GM23338 (cell line): ENCODE results near the gene RSBN1L. TPM values are rescaled to one million over a fixed set of nuclear protein-coding genes. Genes with fewer than 3 reads are reported as not detected.

Experiments used
- ATAC-seq: fragments of 200-7000 bp; cut with Tn5 transposase; 3 replicates; pipeline ENCODE4 v1.9.1; 2020
- DNase-seq: peaks from one replicate; pipeline ENCODE4 v3.0.0-alpha.2; 2015; ENCODE audit warnings: low spot score
- H2AFZ ChIP-seq: fragments of 200-600 bp; sonication (generic); 2 replicates; pipeline ENCODE4 v1.8.0; 2016; ENCODE audit warnings: antibody characterized with exemption, mild to moderate bottlenecking, moderate library complexity
- H3F3A ChIP-seq: fragments of 200-600 bp; sonication (generic); replicated peaks from 2 replicates; pipeline ENCODE4 v1.8.0; 2017; ENCODE audit warnings: antibody characterized with exemption, mixed run types, low read depth
- H3K27ac ChIP-seq: fragments of 200-600 bp; sonication (generic); 2 replicates; pipeline ENCODE4 v1.6.1; 2016; ENCODE audit warnings: low read depth
- H3K27me3 ChIP-seq: fragments of 200-600 bp; sonication (generic); 2 replicates; pipeline ENCODE4 v1.8.0; 2016; ENCODE audit warnings: mild to moderate bottlenecking, mixed run types, moderate library complexity; ENCODE audit not compliant: insufficient read depth
- H3K36me3 ChIP-seq: fragments of 200-600 bp; sonication (generic); 2 replicates; pipeline ENCODE4 v1.8.0; 2016; ENCODE audit warnings: mild to moderate bottlenecking; ENCODE audit not compliant: insufficient read depth
- H3K4me1 ChIP-seq: fragments of 200-600 bp; sonication (generic); 2 replicates; pipeline ENCODE4 v1.8.0; 2016; ENCODE audit warnings: mild to moderate bottlenecking, moderate library complexity; ENCODE audit not compliant: insufficient read depth
- H3K4me2 ChIP-seq: fragments of 200-600 bp; sonication (generic); 2 replicates; pipeline ENCODE4 v1.7.1; 2017; ENCODE audit warnings: mixed run types
- H3K4me3 ChIP-seq: fragments of 200-600 bp; sonication (generic); 2 replicates; pipeline ENCODE4 v1.6.1; 2016; ENCODE audit warnings: mixed run types
- H3K79me2 ChIP-seq: fragments of 200-600 bp; sonication (generic); replicated peaks from 2 replicates; pipeline ENCODE4 v1.8.0; 2017; ENCODE audit warnings: mild to moderate bottlenecking; ENCODE audit not compliant: insufficient read depth
- H3K9me2 ChIP-seq: fragments of 200-600 bp; sonication (generic); 2 replicates; pipeline ENCODE4 v1.8.0; 2017; ENCODE audit not compliant: insufficient read depth
- H4K20me1 ChIP-seq: fragments of 200-600 bp; sonication (generic); replicated peaks from 2 replicates; pipeline ENCODE4 v1.8.0; 2017; ENCODE audit warnings: mild to moderate bottlenecking; ENCODE audit not compliant: insufficient read depth
- H3K27ac Mint-ChIP-seq: 2 replicates; pipeline ENCODE4 v1.8.0; 2020; ENCODE audit warnings: inconsistent platforms, mild to moderate bottlenecking, moderate library complexity, mixed read lengths
- H3K27me3 Mint-ChIP-seq: 3 replicates; pipeline ENCODE4 v1.8.0; 2022; ENCODE audit warnings: low read depth, mild to moderate bottlenecking, moderate library complexity, mixed read lengths, inconsistent platforms; ENCODE audit not compliant: insufficient read depth, poor library complexity
- H3K36me3 Mint-ChIP-seq: 3 replicates; pipeline ENCODE4 v1.8.0; 2021; ENCODE audit warnings: low read depth, mild to moderate bottlenecking, inconsistent platforms, moderate library complexity, mixed read lengths
- H3K4me1 Mint-ChIP-seq: 3 replicates; pipeline ENCODE4 v1.8.0; 2020; ENCODE audit warnings: mild to moderate bottlenecking, inconsistent platforms, mixed read lengths
- H3K4me3 Mint-ChIP-seq: 3 replicates; pipeline ENCODE4 v1.8.0; 2021; ENCODE audit warnings: moderate library complexity, mild to moderate bottlenecking, inconsistent platforms, mixed read lengths
- H3K9me3 Mint-ChIP-seq: 3 replicates; pipeline ENCODE4 v1.8.0; 2020; ENCODE audit warnings: moderate library complexity, mild to moderate bottlenecking, inconsistent platforms, mixed read lengths
- CREB1 ChIP-seq: fragments of 250-450 bp; sonication (Bioruptor Pico); IDR thresholded peaks from 2 replicates; pipeline ENCODE4 v1.5.0; 2020; ENCODE audit warnings: low read depth, mild to moderate bottlenecking, moderate library complexity
- CTCF ChIP-seq, 2 experiments: fragments of 200-600 bp in 1 of 2; sonication (generic) in 1 of 2; conservative IDR thresholded peaks; 2 replicates each; pipeline versions ENCODE4 v1.5.1 to v1.6.1; 2016 to 2017; ENCODE audit warnings: antibody characterized with exemption in 2 of 2, low read depth in 2 of 2, mild to moderate bottlenecking in 2 of 2, moderate library complexity in 1 of 2
- EZH2 ChIP-seq: fragments of 200-600 bp; sonication (generic); IDR thresholded peaks from one replicate; pipeline ENCODE4 v1.8.0; 2017; ENCODE audit warnings: antibody characterized with exemption, mild to moderate bottlenecking, low read depth; ENCODE audit not compliant: unreplicated experiment
- EZH2phosphoT487 ChIP-seq: fragments of 200-600 bp; sonication (generic); IDR thresholded peaks from one replicate; pipeline ENCODE4 v1.8.1; 2018; ENCODE audit warnings: antibody characterized with exemption; ENCODE audit not compliant: unreplicated experiment
- POLR2AphosphoS5 ChIP-seq: IDR thresholded peaks from 2 replicates; pipeline ENCODE4 v1.6.1; 2016; ENCODE audit warnings: antibody characterized with exemption, low read depth
- STAT1 ChIP-seq: IDR thresholded peaks from one replicate; pipeline ENCODE4 v1.6.1; 2016; ENCODE audit warnings: antibody characterized with exemption; ENCODE audit not compliant: unreplicated experiment
- polyA plus RNA-seq: library from polyadenylated mRNA; unstranded; fragments of >200 nt; fragmentation: Nextera tagmentation; extraction: Ambion mirVana; gene quantifications from 2 replicates; pipeline ENCODE4 v1.2.1, GENCODE V29; 2016
- total RNA-seq: library from RNA; depleted of rRNA; stranded (reverse); fragments of >200 nt; shearing (Covaris generic); gene quantifications from 2 replicates; pipeline ENCODE4 v1.2.3, GENCODE V29; 2014

The RSBN1L gene
- total and polyA plus RNA-seq, 2 experiments from 2014 or later: 9.7 to 19.7 TPM

DNA sequence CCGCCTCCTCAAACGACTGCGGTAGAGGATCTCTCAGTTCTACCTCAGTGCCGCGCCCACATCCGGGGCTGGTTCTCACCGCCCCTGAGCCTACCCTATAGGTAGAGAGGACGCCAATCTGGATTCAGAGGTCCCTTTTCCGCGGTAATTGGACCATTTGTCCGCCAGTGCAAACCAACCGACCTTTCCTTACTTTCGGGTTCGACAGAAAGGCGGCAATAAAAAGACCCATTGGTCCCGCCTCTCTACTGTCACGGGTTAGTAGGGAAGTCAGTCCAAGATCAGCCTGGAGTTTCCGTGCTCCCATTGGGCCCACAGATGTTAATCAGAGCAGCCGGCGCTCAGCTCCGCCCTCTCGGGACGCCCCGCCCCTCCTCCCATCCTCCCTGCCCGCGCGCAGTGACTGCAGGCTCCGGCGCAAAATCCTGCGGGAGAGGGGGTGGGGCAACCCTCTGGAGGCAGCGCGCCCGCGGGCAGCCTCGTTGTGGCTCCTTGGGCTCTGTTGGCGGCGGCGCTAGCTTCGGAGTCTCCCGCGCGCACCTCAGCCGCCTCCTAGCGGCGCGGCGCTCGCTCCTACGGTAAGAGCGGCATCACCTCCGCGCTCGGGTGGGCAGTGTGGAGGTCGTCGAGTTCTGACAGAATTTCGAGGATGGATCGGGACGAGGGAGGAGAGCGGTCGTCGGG is 102.3 kb downstream of the RSBN1L start, which contains the start of the genes PHTF2 and TMEM60:
PHTF2 (plus strand) TSS at position 380 of the 684 bp plus-strand sequence.
TMEM60 (minus strand) TSS at position 41 of the 684 bp plus-strand sequence. CDS start 4,061 bp downstream, outside the sequence.
- Histone ChIP-seq H3K4me2 (peak within 1 kb of the TSS; percentile 95), H3F3A (no peaks in the 10 kb centered on the region), H3K27ac (peak within 1 kb of the TSS; percentile 45), H3K4me1 (peaks cover 22% of the 10 kb centered on the region), H3K4me3 (peak within 1 kb of the TSS; percentile 87), H3K27me3 (no peaks in the 10 kb centered on the region), H4K20me1 (peaks cover 11% of the 10 kb centered on the region; the same call in 1 of the 2 replicates), H2AFZ (peak within 1 kb of the TSS; percentile 84), H3K79me2 (peaks cover 62% of the 10 kb centered on the region), H3K36me3 (no peaks in the 10 kb centered on the region), H3K9me2 (no peaks in the 10 kb centered on the region)
- Mint-ChIP-seq H3K4me3 (peak within 1 kb of the TSS; percentile 92), H3K9me3 (no peaks in the 10 kb centered on the region), H3K36me3 (peaks cover 5% of the 10 kb centered on the region; the same call in 2 of the 3 replicates), H3K27me3 (peaks cover 9% of the 10 kb centered on the region), H3K27ac (peak within 1 kb of the TSS; percentile 96), H3K4me1 (peaks cover 13% of the 10 kb centered on the region)
- peak; percentile 60; the same call in 1 of the 2 replicates for TF ChIP-seq CREB1 (CRISPR knock-in tag)
- peak; percentile 77 for TF ChIP-seq POLR2AphosphoS5
- TF ChIP-seq EZH2: no peak
- TF ChIP-seq CTCF (conservative IDR thresholded peaks at IDR 0.05; ENCODE audit: low read depth in 2 of 2): peak; percentile 45 to 48
- ATAC-seq (peak; percentile 92), DNase-seq (peak; percentile 100)

DNA sequence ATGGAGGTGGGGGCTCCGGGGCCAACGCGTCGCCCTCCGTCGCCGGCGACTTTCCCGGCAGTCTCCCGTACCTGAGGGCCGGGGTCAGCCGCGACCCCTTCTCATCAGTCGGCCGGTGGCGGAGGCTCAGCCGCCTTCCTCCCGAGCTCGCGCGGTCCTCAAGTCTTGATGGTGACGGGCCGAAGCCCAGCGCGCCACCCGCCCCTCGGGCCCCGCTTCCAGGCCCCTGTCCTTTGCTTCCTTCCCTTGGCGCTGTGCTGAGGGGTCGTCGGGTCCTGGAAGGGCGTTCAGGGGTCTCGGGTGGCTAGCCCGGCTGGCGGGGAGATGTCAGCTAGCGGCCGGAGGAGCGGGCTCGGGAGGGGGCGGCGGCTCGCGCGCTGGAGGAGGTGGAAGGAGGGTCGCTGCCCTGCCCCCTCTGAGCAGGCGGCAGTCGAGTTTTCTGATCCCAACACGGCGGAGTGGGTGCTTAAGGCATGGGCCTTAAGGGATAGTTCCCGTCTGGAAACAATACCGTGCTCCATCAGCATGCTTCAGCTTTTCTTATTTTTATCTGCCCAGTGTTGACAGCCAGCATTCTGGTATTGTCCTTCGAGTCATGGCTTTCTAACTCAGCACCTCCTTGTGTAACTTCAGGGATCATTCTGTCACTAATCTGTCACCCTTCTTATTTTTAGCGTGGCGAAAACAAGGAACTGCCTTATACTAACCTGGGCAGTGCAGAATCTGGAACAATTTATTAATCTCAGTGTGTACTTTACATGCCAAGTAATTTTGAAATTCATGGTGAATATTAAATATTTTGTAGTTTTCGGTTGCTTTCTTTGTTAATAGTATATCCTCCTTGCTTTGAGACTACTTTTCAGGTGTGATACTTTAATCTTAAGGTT is 103.1 kb downstream of the RSBN1L start:
- peak overlapping the region; percentile 92; the same call in 1 of the 2 replicates for H3K27ac Mint-ChIP-seq
- Histone ChIP-seq H3K4me1 (peaks cover 22% of the 10 kb centered on the region), H3K27me3 (no peaks in the 10 kb centered on the region), H3F3A (no peaks in the 10 kb centered on the region), H3K9me2 (no peaks in the 10 kb centered on the region), H2AFZ (peak overlapping the region; percentile 84), H3K4me3 (peak overlapping the region; percentile 80), H3K36me3 (no peaks in the 10 kb centered on the region), H3K79me2 (peaks cover 60% of the 10 kb centered on the region), H3K4me2 (peak overlapping the region; percentile 90), H4K20me1 (peaks cover 11% of the 10 kb centered on the region; the same call in 1 of the 2 replicates), H3K27ac (peak overlapping the region; percentile 34; the same call in 1 of the 2 replicates)
- H3K27me3 Mint-ChIP-seq: peaks cover 9% of the 10 kb centered on the region
- DNase-seq: peak; percentile 56
- peak; percentile 12 for ATAC-seq
- peaks cover 5% of the 10 kb centered on the region; the same call in 2 of the 3 replicates for H3K36me3 Mint-ChIP-seq
- H3K4me1 Mint-ChIP-seq: peaks cover 13% of the 10 kb centered on the region
- 0 out of 4 replicates have a peak, but pooled peaks of 1 of the 2 experiments have one; percentile 1 for TF ChIP-seq CTCF (conservative IDR thresholded peaks at IDR 0.05; ENCODE audit: low read depth in 2 of 2)
- TF ChIP-seq EZH2phosphoT487: no peak
- no peak for TF ChIP-seq STAT1
- peak overlapping the region; percentile 92 for H3K4me3 Mint-ChIP-seq
- H3K9me3 Mint-ChIP-seq: no peaks in the 10 kb centered on the region
